GM19239 (cell line): ENCODE results near the gene XIRP2.

ENCODE experiments used
- DNase-seq: peaks from one replicate; pipeline ENCODE4 v3.0.0; 2011; ENCODE audit warnings: low spot score; ENCODE audit not compliant: insufficient read length
- FAIRE-seq: peaks from 2 replicates; lab custom pipeline; 2011; peaks lifted over from hg19 to GRCh38; lab: Jason Lieb, UNC

The XIRP2 gene, protein sequence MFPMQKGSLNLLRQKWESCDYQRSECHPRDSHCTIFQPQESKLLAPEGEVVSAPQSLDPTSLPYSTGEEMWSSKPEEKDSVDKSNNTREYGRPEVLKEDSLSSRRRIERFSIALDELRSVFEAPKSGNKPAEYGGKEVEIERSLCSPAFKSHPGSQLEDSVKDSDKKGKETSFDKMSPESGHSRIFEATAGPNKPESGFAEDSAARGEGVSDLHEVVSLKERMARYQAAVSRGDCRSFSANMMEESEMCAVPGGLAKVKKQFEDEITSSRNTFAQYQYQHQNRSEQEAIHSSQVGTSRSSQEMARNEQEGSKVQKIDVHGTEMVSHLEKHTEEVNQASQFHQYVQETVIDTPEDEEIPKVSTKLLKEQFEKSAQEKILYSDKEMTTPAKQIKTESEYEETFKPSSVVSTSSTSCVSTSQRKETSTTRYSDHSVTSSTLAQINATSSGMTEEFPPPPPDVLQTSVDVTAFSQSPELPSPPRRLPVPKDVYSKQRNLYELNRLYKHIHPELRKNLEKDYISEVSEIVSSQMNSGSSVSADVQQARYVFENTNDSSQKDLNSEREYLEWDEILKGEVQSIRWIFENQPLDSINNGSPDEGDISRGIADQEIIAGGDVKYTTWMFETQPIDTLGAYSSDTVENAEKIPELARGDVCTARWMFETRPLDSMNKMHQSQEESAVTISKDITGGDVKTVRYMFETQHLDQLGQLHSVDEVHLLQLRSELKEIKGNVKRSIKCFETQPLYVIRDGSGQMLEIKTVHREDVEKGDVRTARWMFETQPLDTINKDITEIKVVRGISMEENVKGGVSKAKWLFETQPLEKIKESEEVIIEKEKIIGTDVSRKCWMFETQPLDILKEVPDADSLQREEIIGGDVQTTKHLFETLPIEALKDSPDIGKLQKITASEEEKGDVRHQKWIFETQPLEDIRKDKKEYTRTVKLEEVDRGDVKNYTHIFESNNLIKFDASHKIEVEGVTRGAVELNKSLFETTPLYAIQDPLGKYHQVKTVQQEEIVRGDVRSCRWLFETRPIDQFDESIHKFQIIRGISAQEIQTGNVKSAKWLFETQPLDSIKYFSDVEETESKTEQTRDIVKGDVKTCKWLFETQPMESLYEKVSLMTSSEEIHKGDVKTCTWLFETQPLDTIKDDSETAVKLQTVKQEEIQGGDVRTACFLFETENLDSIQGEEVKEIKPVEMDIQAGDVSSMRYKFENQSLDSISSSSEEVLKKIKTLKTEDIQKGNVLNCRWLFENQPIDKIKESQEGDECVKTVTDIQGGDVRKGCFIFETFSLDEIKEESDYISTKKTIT (N-terminal part only)

DNA sequence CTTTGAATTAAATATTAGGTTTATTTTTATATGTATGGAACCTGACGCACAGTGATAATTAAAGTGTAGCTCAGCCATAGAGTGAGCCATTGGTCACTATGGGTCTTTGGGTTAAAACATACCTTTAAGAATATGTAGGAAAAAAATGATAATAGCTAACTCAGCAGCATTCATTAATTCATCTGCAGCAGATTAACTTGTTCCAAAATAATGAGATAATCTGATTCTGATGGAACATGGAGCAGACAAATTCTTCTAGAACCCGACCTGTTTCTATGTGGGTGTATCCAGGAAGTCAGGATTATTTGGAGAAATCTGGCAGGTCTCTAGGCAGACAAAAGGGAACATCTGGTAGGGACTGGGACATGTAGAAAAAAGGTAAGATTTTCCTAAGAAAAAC, at the start of gene XIRP2:
XIRP2 (plus strand) TSS at position 301 of the 400 bp plus-strand sequence. CDS start 15,003 bp downstream, outside the sequence.
- FAIRE-seq: no peak

DNA sequence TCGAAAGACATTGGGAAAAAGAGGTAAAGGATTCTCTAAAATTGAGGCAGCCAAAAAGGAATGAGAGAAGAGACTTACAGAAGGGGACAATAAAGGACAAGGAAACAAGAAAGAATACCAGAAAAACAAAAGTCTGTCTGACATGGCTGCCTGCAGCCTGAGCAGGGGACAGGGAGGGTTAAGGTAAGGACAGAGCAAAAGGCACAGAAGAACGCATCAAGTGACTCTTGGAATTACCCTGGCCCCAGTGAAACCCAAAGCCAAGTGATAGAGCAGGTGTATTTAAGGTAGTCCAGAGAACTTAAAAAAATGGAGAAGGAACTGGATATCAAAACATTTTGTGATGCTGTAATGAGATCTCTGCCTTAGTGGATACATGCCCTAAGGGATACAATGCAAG, 47.1 kb upstream of the XIRP2 start:
- DNase-seq (no peak), FAIRE-seq (no peak)

More for the DNA sequence above, at the start of gene XIRP2:
- no peak for DNase-seq

DNA sequence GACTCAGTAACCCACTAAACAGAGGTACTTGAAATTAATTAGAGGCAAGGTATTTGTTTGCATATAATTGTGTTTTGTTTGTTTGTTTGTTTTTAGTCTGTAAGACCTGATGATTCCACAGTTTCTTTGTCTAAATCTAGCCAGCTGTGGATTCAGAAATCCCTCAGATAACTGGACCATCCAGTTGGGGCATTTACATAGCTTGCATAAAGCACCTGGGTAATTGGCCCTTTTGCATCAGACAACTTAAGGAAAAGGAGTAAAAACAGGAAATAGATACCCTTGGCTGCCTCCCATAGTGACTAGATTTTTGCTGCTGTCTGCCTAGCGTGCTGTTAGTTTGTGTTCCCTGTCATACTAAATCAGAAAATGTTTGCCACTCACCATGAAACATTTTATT, 46.6 kb upstream of the XIRP2 start:
- FAIRE-seq: no peak

DNA sequence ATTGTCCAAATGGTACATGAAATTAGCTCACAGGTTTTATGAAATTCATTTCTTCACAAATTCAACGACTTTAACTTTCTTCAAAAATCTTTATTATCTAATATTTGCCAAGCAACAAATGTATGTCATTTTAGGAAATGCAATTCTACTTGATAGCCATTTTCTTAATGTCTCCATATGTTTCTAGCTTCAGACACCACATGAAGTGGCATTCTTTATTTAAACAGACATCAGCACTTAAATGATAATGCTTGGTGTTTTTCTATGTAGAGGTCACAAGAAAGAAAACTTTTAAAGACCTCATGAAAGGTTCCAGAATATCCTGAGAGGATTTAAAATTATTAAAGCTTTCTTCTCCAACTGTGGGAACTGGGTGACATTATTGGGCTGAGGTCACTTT, 44.2 kb upstream of the XIRP2 start:
- no peak for FAIRE-seq

More for the DNA sequence above, 46.6 kb upstream of the XIRP2 start:
- DNase-seq: no peak

DNA sequence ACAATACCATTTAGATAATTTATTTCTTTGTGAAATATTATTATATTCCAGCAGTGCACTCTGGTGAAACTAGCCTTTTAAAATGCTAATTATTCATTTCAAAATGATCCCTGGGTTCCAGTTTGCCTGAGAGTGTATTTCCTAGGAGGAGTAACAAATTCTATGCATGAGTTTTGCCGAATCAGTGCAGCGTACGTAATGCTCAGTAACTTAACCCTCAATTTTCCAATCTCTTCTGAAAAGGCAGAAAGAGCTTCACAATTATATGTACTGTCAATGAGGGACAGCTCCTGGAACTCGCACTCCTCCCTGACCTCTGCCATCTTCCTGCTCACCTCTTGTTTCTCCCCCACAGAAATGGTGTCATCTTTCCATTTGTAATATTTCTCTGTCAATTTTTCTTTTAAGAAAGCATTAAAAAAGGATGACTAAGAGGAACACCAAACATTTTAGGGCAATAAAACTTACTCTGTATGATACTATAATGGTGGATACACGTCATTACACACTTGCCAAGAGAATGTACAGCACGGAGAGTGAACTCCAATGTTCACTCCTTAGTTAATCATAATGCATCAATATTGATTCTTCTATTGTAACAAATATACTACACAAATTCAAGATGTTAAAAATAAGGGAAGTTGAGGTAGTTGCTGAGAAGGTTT, 25.7 kb upstream of the XIRP2 start:
- no peak for FAIRE-seq
- DNase-seq: no peak

More for the DNA sequence above, 44.2 kb upstream of the XIRP2 start:
- no peak for DNase-seq

DNA sequence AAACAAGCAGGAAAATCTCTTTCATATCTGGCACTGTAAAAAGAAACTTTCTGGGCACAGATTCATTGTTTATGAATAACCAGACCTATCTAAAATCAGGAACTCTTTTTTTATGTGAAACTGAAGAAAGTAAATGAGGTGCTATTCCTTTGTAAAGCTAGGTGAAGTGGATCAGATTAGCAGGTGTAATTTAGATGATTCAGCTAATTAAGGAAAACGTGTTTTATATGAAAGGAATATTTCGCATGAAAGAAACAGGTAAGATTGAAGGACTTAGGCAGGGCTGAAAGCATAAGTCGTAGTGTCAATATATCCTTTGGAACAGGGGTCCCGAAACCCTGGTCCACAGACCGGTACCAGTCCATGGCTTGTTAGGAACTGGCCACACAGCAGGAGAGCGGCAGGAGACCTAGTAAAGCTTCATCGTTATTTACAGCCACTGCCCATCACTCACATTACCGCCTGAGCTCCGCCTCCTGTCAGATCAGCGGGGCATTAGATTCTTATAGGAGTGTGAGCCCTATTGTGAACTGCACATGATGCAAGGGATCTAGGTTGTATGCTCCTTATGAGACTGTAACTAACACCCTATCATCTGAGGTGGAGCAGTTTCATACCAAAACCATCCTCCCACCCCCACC, 20.3 kb upstream of the XIRP2 start:
- FAIRE-seq (no peak), DNase-seq (no peak)

DNA sequence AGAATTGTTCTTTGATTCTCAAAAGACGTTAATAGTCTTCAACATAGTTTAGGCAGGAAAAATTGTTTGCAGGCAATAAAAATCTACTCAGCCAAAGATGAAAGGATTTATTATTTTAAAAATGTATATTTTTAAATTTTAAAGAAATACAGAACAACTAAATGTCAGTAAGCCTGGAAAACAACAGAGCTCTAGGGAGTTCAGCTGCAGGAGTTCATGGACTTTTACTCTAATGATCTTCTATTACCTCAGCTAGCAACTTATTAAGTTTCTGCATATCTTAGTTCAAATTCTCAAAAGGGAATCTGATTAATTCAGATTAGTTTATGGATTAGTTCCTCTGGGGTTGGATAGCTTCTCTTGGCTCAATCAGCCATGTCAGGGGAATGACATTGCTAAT, 17.9 kb upstream of the XIRP2 start:
- FAIRE-seq: no peak
- DNase-seq: no peak

DNA sequence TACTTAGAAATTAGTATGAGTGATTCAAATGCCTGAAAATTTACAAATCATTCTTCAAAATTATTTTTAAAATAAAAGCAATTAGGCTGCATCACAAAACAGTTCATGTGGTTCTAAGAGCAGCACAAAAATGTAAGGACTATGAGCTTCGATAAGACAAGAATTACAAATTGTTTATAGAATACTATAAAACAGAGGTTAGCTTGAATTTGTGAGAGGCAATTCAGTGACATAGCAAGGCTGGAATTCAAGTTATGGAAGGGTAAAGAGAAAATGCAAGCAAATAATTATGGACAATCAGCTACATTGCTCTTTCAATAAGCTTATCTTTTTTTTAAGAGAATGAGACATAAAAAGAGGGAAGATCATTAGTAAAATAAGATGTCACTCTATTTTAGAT, 7.1 kb upstream of the XIRP2 start:
- no peak for FAIRE-seq

DNA sequence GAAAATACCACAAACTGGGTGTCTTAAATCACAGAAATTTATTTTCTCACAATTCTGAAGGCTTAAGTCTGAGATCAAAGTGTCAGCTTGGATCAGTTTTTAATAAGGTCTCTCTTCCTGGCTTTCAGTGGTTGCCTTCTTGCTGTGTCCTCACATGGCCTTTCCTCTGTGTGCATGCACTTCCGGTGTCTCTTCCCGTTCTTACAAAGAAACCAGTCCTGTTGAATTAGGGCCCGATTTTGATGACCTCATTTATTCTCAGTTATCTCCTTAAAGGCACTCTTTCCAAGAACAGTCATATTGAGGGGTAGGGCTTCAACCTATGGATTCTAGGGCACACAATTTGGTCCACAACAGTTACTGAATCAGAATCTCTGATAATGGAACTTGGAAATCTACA, 5.4 kb upstream of the XIRP2 start:
- DNase-seq: no peak
- no peak for FAIRE-seq

More for the DNA sequence above, 7.1 kb upstream of the XIRP2 start:
- no peak for DNase-seq

DNA sequence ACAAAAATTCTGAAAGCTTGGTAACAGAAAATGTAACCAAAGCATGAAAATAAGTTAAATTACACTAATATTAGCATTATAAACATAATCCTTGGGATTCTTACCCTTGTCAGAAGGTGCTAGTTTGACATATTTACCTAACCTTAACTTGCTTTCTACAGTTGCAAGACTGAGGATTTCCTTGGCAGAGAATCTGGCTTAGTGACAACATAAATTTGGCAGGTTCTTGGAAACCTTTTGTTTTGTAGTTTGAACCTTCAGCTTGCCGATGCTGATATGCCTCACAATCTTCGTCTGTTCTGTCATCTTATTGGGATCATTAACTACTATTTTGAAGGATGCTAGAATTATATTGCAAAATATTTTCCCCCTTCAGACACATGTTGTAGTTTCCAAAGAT, 3.4 kb downstream of the XIRP2 start:
- FAIRE-seq (no peak), DNase-seq (no peak)

DNA sequence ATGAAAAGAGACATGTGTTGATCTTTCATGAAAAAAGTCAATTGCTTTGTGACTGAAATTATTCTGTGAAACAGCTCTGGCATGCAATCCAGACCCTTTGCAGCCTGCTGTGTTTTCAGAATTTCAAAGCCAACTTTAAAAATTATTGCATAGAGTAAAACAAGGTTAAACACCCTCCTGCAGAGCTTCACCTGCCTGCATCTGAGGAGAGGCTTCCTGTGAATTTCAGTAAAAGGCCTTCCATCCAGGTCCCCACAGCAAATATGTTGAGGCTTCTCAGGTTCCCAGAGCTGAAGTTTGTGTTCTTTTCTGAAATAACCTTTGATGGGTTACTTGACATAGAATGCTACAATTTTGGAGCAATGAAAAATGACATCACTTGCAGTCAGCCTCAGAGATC, 4.1 kb downstream of the XIRP2 start:
- no peak for FAIRE-seq
- no peak for DNase-seq

DNA sequence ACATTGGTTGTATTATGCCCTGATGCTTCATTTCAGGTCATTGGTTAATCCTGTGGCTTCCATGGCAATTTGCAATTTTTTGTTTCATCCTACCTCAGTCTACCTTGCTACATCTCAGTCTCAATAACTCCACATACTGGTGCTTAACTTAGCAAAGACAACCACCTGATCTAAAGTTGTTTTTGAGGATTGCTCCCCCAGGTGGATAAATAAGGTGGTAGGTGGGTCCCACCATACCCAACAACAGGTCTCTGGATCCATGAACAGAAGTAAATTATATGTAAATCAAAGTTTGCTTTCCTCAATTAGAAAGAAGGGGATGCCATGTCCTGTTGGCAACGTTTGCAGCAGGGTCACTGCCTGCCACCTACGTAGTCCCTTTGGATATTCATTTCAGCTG, 7.0 kb downstream of the XIRP2 start:
- DNase-seq (no peak), FAIRE-seq (no peak)

DNA sequence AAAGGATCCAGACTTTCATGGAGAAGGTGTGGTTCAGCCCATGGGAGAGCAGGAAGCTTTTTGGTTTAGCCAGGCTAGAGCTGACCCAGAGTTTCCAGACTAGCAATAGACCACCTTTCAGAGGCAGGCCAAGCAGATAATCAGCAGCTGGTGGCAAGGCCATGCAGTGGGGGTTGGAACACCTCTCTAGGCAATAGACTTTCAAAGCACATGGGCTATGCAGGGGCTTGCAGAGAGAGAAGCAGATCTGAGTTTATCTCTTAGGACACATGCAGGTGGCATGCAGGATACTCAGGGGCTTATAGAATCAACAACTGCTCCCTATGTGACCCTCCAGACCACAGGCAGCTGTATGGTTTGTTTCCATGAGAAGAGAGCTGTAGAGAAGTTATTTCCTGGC, 9.4 kb downstream of the XIRP2 start:
- DNase-seq: no peak
- no peak for FAIRE-seq

DNA sequence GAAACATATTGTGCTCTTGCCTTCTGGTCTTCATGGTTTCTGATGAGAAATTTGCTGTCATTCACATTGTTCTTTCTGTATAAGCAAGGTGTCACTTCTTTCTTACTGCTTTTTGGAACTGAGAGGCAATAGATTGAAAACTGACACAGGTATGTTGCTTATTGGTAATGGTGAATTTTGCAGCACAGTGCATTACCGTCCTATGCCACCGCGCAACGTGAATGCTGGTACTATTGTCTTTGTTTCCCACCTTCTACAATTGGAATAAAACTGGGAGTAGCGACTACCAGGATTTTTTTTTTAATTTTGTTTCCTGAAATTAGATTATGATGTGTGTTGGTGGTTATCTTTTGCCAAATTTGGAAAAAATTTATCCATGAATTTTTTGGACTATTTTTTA, 11.4 kb downstream of the XIRP2 start:
- DNase-seq (no peak), FAIRE-seq (no peak)

DNA sequence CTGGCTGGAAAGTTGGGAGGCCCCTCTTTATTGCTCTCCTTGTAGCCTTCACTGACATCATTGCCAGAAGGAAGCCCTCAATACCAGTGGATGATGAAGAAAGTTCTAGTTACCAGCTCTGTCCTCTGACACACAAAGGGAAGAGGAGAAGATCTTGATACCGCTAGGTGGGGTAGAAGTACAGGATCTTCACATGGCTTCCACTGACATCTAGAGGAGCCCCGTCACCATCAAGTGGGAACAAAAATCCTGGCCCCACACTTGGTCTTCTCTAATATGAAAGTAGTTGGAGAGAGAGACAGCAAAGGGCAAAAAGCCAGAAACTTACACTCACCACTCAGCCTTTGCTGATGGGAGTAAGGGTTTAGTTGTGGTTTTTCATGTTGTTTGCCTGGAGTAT, 12.4 kb downstream of the XIRP2 start:
- FAIRE-seq: no peak
- no peak for DNase-seq

DNA sequence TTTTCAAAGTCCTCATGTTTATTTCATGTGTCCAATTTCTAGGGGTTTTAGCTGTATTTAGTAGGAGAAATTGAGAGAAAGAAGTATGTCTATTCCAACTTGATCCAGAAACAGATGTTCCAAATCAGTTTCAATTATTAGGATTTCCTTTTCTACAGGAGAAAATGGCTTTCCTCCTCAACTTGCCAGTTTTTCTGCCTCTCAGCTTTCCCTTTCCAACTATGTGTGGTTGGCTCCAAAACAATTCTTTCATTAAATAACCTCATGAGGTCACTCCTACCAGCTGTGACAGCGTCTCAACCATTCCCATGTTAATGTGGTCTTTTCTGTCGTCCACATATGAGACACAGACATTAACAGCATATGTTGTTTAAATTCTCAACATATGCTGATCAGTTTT, 13.1 kb downstream of the XIRP2 start:
- DNase-seq (no peak), FAIRE-seq (no peak)

DNA sequence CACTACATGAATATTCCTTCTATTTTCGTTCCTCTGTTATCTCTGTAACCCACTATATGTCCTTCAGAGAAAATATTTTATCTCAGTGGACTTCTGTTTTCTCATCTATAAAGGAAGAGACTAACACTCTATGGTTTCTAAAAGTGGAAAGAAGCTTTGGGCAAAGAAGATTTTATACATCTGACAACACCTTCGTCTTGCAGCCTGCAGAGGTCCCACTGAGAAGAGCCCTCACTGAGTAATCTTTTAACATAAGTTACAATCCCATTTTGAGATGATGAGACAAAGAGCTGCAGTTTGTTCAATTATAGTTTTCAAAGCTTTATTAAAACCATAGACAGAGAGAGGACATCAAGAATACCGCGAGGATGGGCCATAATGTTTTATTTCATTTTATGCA, 28.7 kb downstream of the XIRP2 start:
- DNase-seq: no peak
- no peak for FAIRE-seq

DNA sequence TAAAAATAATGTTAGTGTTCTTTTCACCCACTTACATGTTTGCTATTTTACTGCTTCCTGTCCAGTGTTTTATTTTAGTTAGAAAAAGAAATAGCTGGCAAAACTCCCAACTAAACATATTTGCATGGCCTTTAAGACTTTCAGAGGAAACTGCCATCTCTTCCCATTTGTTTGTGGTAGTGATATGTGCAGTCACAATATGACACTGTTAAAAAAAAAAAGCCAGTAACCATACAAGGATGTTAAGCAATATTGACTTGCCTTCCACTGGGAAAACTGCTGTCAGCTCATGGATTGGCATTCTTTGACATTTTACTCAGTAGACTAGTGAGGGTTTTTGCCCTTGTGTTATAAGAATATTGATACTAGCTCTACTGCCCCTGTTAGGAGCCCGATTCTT, 29.1 kb downstream of the XIRP2 start:
- DNase-seq (no peak), FAIRE-seq (no peak)

DNA sequence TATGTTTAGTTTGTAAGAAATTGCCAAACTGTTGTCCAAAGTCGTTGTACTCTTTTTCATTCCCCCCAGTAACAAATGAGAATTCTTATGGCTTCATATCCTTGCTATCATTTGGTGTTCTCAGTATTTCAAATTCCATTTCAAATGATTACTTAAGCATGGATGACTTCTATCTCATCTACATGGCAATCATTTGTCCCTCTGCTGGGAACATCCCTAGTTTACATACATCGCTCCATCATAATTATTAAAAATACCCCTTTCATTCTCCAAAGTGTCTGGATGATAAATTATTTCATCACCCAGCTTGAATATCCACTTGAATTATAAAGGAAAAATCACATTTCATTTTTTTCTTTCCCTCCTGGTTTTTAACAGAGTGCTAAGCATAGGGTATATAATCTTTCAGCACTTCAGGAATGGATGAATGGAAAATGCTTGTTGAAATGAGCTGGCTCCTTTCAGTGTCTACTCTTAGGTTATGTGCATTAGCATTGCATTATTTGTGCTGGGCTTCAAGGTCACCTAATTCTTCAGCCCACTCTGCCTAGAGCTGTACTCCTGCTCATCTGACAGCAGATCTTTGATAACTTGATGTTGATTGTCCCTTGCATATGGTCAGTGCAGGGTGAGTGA, 33.1 kb downstream of the XIRP2 start:
- no peak for FAIRE-seq

More for the DNA sequence above, 33.1 kb downstream of the XIRP2 start:
- DNase-seq: no peak
